Endothelial cell (in vitro differentiated cells): ENCODE measurements around the gene BTLA. TPM values are rescaled to one million over a fixed set of nuclear protein-coding genes. Genes with fewer than 3 reads are reported as not detected.

ENCODE experiments used
- DNase-seq: peaks from one replicate; pipeline ENCODE4 v3.0.0; 2021; ENCODE audit warnings: low spot score
- H3K27ac Mint-ChIP-seq: one replicate; pipeline ENCODE4 v1.8.0; 2021; ENCODE audit warnings: mixed read lengths, inconsistent platforms; ENCODE audit not compliant: unreplicated experiment
- H3K27me3 Mint-ChIP-seq: one replicate; pipeline ENCODE4 v1.8.0; 2021; ENCODE audit warnings: mild to moderate bottlenecking, moderate library complexity, mixed read lengths, inconsistent platforms; ENCODE audit not compliant: unreplicated experiment
- H3K36me3 Mint-ChIP-seq: one replicate; pipeline ENCODE4 v1.8.0; 2021; ENCODE audit warnings: mild to moderate bottlenecking, low read depth, mixed read lengths, inconsistent platforms; ENCODE audit not compliant: unreplicated experiment
- H3K4me1 Mint-ChIP-seq: one replicate; pipeline ENCODE4 v1.8.0; 2021; ENCODE audit warnings: mild to moderate bottlenecking, mixed read lengths, inconsistent platforms; ENCODE audit not compliant: unreplicated experiment
- H3K4me3 Mint-ChIP-seq: one replicate; pipeline ENCODE4 v1.8.0; 2021; ENCODE audit warnings: mild to moderate bottlenecking, mixed read lengths, inconsistent platforms; ENCODE audit not compliant: unreplicated experiment
- H3K9me3 Mint-ChIP-seq: one replicate; pipeline ENCODE4 v1.8.0; 2021; ENCODE audit warnings: mixed read lengths, inconsistent platforms; ENCODE audit not compliant: unreplicated experiment
- total RNA-seq: library from RNA; stranded (reverse); fragmentation: NEBNext Ultra II Directional; extraction: Animal tissue kit (Norgen Biotek cat#: 25700); gene quantifications from one replicate; pipeline ENCODE4 v1.2.1, GENCODE V29; 2021; ENCODE audit not compliant: unreplicated experiment
- TF ChIP-seq, protein P1 (sequence below): fragments of 200-600 bp; sonication (generic); IDR thresholded peaks from one replicate; pipeline ENCODE4 v1.5.0; 2021; ENCODE audit warnings: antibody characterized with exemption; ENCODE audit not compliant: unreplicated experiment

The BTLA gene
- total RNA-seq, 1 donor from 2014 or later: not detected

GRCh38 chr3:112456147-112456546 lies 43.1 kb downstream of the BTLA start:
- Mint-ChIP-seq H3K9me3 (no peaks in the 10 kb centered on the region), H3K36me3 (no peaks in the 10 kb centered on the region), H3K4me1 (no peaks in the 10 kb centered on the region), H3K27me3 (peaks cover 1% of the 10 kb centered on the region), H3K4me3 (no peak overlapping the region), H3K27ac (no peak overlapping the region)
- TF ChIP-seq, protein P1, sequence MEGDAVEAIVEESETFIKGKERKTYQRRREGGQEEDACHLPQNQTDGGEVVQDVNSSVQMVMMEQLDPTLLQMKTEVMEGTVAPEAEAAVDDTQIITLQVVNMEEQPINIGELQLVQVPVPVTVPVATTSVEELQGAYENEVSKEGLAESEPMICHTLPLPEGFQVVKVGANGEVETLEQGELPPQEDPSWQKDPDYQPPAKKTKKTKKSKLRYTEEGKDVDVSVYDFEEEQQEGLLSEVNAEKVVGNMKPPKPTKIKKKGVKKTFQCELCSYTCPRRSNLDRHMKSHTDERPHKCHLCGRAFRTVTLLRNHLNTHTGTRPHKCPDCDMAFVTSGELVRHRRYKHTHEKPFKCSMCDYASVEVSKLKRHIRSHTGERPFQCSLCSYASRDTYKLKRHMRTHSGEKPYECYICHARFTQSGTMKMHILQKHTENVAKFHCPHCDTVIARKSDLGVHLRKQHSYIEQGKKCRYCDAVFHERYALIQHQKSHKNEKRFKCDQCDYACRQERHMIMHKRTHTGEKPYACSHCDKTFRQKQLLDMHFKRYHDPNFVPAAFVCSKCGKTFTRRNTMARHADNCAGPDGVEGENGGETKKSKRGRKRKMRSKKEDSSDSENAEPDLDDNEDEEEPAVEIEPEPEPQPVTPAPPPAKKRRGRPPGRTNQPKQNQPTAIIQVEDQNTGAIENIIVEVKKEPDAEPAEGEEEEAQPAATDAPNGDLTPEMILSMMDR: no peak
- DNase-seq: no peak

GRCh38 chr3:112448939-112449338 lies 50.3 kb downstream of the BTLA start:
- TF ChIP-seq, protein P1: no peak
- no peaks in the 10 kb centered on the region for H3K27me3 Mint-ChIP-seq
- H3K36me3 Mint-ChIP-seq: no peaks in the 10 kb centered on the region
- H3K4me3 Mint-ChIP-seq: no peak overlapping the region
- no peak overlapping the region for H3K27ac Mint-ChIP-seq
- no peaks in the 10 kb centered on the region for H3K4me1 Mint-ChIP-seq
- no peaks in the 10 kb centered on the region for H3K9me3 Mint-ChIP-seq
- DNase-seq: no peak

GRCh38 chr3:112446343-112446742 lies 52.9 kb downstream of the BTLA start:
- H3K9me3 Mint-ChIP-seq: no peaks in the 10 kb centered on the region
- no peaks in the 10 kb centered on the region for H3K27me3 Mint-ChIP-seq
- no peak for DNase-seq
- TF ChIP-seq, protein P1: no peak
- no peak overlapping the region for H3K27ac Mint-ChIP-seq
- no peaks in the 10 kb centered on the region for H3K36me3 Mint-ChIP-seq
- no peaks in the 10 kb centered on the region for H3K4me1 Mint-ChIP-seq
- no peak overlapping the region for H3K4me3 Mint-ChIP-seq

DNA sequence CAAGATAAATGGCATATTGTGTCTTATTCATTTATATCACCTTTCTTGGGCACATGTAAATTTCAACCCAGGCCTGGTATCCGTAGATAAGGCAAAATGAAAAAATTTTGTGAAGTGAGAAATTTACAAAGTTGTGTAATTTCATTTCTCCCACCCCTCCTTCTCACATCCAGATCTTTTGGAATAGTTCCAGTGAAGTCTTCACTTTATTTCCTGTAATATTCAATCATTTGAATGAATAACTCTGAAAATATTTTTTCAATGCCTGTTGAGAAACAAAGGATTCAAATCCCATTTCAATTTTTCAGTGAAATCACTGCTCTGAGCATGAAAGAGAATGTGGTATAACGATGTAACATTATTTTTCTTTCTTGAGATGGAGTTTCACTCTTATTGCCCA lies 53.4 kb downstream of the BTLA start:
- Mint-ChIP-seq H3K4me3 (no peak overlapping the region), H3K27me3 (no peaks in the 10 kb centered on the region), H3K4me1 (no peaks in the 10 kb centered on the region), H3K36me3 (no peaks in the 10 kb centered on the region), H3K9me3 (no peaks in the 10 kb centered on the region), H3K27ac (no peak overlapping the region)
- TF ChIP-seq, protein P1: no peak
- DNase-seq: no peak

- no peak for DNase-seq
- Mint-ChIP-seq H3K4me1 (no peaks in the 10 kb centered on the region), H3K27me3 (no peaks in the 10 kb centered on the region), H3K36me3 (peaks cover 4% of the 10 kb centered on the region), H3K27ac (no peak overlapping the region), H3K9me3 (peaks cover 14% of the 10 kb centered on the region), H3K4me3 (no peak overlapping the region)
- TF ChIP-seq, protein P1: no peak
These were observed 61.9 kb downstream of the BTLA start for GRCh38 chr3:112437146-112438022.
